Glutamatergic neuron (in vitro differentiated cells): ENCODE results near the gene FAR1. TPM values are rescaled to one million over a fixed set of nuclear protein-coding genes. Genes with fewer than 3 reads are reported as not detected.

Experiments
- DNase-seq: peaks from one replicate; pipeline ENCODE4 v3.0.0; 2022
- H3K27ac Mint-ChIP-seq: one replicate; pipeline ENCODE4 v1.8.0; 2020; ENCODE audit warnings: mild to moderate bottlenecking, mixed read lengths, inconsistent platforms; ENCODE audit not compliant: unreplicated experiment
- H3K27me3 Mint-ChIP-seq: one replicate; pipeline ENCODE4 v1.8.0; 2020; ENCODE audit warnings: mild to moderate bottlenecking, moderate library complexity, mixed read lengths, inconsistent platforms; ENCODE audit not compliant: unreplicated experiment
- H3K36me3 Mint-ChIP-seq: one replicate; pipeline ENCODE4 v1.8.0; 2020; ENCODE audit warnings: mild to moderate bottlenecking, mixed read lengths, inconsistent platforms; ENCODE audit not compliant: unreplicated experiment
- H3K4me1 Mint-ChIP-seq: one replicate; pipeline ENCODE4 v1.8.0; 2020; ENCODE audit warnings: mild to moderate bottlenecking, low read depth, mixed read lengths, inconsistent platforms; ENCODE audit not compliant: unreplicated experiment
- H3K4me3 Mint-ChIP-seq: one replicate; pipeline ENCODE4 v1.8.0; 2020; ENCODE audit warnings: mild to moderate bottlenecking, mixed read lengths, inconsistent platforms; ENCODE audit not compliant: unreplicated experiment
- H3K9me3 Mint-ChIP-seq: one replicate; pipeline ENCODE4 v1.8.0; 2020; ENCODE audit warnings: mild to moderate bottlenecking, moderate library complexity, mixed read lengths, inconsistent platforms; ENCODE audit not compliant: unreplicated experiment
- CTCF ChIP-seq: fragments of 200-600 bp; sonication (generic); IDR thresholded peaks from one replicate; pipeline ENCODE4 v1.5.0; 2021; ENCODE audit not compliant: partially characterized antibody, unreplicated experiment
- total RNA-seq: library from RNA; stranded (reverse); fragmentation: NEBNext Ultra II Directional; extraction: Animal tissue kit (Norgen Biotek cat#: 25700); gene quantifications from one replicate; pipeline ENCODE4 v1.2.1, GENCODE V29; 2021; ENCODE audit not compliant: unreplicated experiment

Gene FAR1
- total RNA-seq, 1 donor from 2014 or later: 74.4 TPM

- no peak for TF ChIP-seq CTCF
- no peaks in the 10 kb centered on the region for H3K9me3 Mint-ChIP-seq
- no peaks in the 10 kb centered on the region for H3K27me3 Mint-ChIP-seq
- H3K27ac Mint-ChIP-seq: no peak overlapping the region
- DNase-seq: no peak
- H3K36me3 Mint-ChIP-seq: no peaks in the 10 kb centered on the region
- no peaks in the 10 kb centered on the region for H3K4me1 Mint-ChIP-seq
- no peak overlapping the region for H3K4me3 Mint-ChIP-seq
These were observed 32.7 kb upstream of the FAR1 start for GRCh38 chr11:13635804-13636203.

GRCh38 chr11:13637125-13638069 lies 31.1 kb upstream of the FAR1 start:
- no peak overlapping the region for H3K4me3 Mint-ChIP-seq
- no peak for DNase-seq
- no peaks in the 10 kb centered on the region for H3K27me3 Mint-ChIP-seq
- H3K27ac Mint-ChIP-seq: no peak overlapping the region
- H3K4me1 Mint-ChIP-seq: no peaks in the 10 kb centered on the region
- H3K9me3 Mint-ChIP-seq: no peaks in the 10 kb centered on the region
- H3K36me3 Mint-ChIP-seq: no peaks in the 10 kb centered on the region
- no peak for TF ChIP-seq CTCF

- H3K27me3 Mint-ChIP-seq: no peaks in the 10 kb centered on the region
- H3K36me3 Mint-ChIP-seq: no peaks in the 10 kb centered on the region
- H3K4me1 Mint-ChIP-seq: no peaks in the 10 kb centered on the region
- no peak for TF ChIP-seq CTCF
- H3K4me3 Mint-ChIP-seq: no peak overlapping the region
- DNase-seq: no peak
- no peak overlapping the region for H3K27ac Mint-ChIP-seq
- H3K9me3 Mint-ChIP-seq: no peaks in the 10 kb centered on the region
These were observed 30.0 kb upstream of the FAR1 start for GRCh38 chr11:13638422-13638821.

GRCh38 chr11:13644997-13645687 lies 23.3 kb upstream of the FAR1 start:
- Mint-ChIP-seq H3K4me1 (no peaks in the 10 kb centered on the region), H3K4me3 (no peak overlapping the region), H3K27ac (no peak overlapping the region), H3K36me3 (no peaks in the 10 kb centered on the region), H3K27me3 (peaks cover 6% of the 10 kb centered on the region), H3K9me3 (peaks cover 2% of the 10 kb centered on the region)
- no peak for TF ChIP-seq CTCF
- no peak for DNase-seq

GRCh38 chr11:13647391-13647790 lies 21.1 kb upstream of the FAR1 start:
- no peak overlapping the region for H3K4me3 Mint-ChIP-seq
- no peak for DNase-seq
- peaks cover 6% of the 10 kb centered on the region for H3K27me3 Mint-ChIP-seq
- no peak overlapping the region for H3K27ac Mint-ChIP-seq
- H3K9me3 Mint-ChIP-seq: peaks cover 2% of the 10 kb centered on the region
- H3K36me3 Mint-ChIP-seq: no peaks in the 10 kb centered on the region
- TF ChIP-seq CTCF: no peak
- H3K4me1 Mint-ChIP-seq: no peaks in the 10 kb centered on the region
